K562 (cell line): ENCODE data around the gene SLC38A1. TPM values are rescaled to one million over a fixed set of nuclear protein-coding genes. Genes with fewer than 3 reads are reported as not detected.

ENCODE experiments used
- ATAC-seq: fragments of 200-7000 bp; cut with Tn5 transposase; 3 replicates; pipeline ENCODE4 v1.9.1; 2020; ENCODE audit warnings: moderate library complexity
- BruUV-seq: library from RNA; stranded (reverse); fragments of 400-500 nt; replicated peaks from 2 replicates; lab custom pipeline; 2021; lab: Mats Ljungman, UMichigan
- CTCF ChIA-PET: fragments of 300-600 bp; formaldehyde crosslinking; extraction: SDS; loops from one replicate; lab custom pipeline; 2021; ENCODE audit warnings: low intra/inter-chr PET ratio; lab: Yijun Ruan, JAX
- POLR2A ChIA-PET: fragments of 300-600, 350-650 bp; sonication (Branson Sonifier 250); formaldehyde crosslinking; extraction: SDS; loops from one replicate; lab custom pipeline; 2021; ENCODE audit warnings: antibody characterized with exemption, inconsistent platforms; lab: Yijun Ruan, JAX
- DNase-seq, 4 experiments: peaks; one replicate each; pipeline versions ENCODE4 v3.0.0 to v3.0.0-alpha.2; 2011 to 2018; ENCODE audit warnings: low spot score in 3 of 4, mixed read lengths in 3 of 4; ENCODE audit errors: extremely low read depth in 1 of 4
- FAIRE-seq: peaks from 2 replicates; lab custom pipeline; 2011; peaks lifted over from hg19 to GRCh38; lab: Jason Lieb, UNC
- H2AFZ ChIP-seq: 2 replicates; pipeline ENCODE4 v1.6.0; 2011; ENCODE audit warnings: low read depth, low read length, control low read depth, inconsistent platforms
- H3K27ac ChIP-seq: fragments of 200-600 bp; 3 replicates; pipeline ENCODE4 v1.8.0; 2011; ENCODE audit warnings: low read depth, mild to moderate bottlenecking, control low read depth, inconsistent platforms, low read length, moderate library complexity, mixed read lengths; ENCODE audit errors: extremely low read depth
- H3K27me3 ChIP-seq, 2 experiments: fragments of 300-600 bp in 1 of 2; 2 replicates in 1 of 2; 3 replicates in 1 of 2; pipeline versions ENCODE4 v1.6.0 to v1.8.0; 2011; ENCODE audit warnings: inconsistent platforms in 2 of 2, low read length in 2 of 2, mild to moderate bottlenecking in 1 of 2, mixed read lengths in 1 of 2, moderate library complexity in 1 of 2; ENCODE audit not compliant: control insufficient read depth in 2 of 2, insufficient read depth in 2 of 2
- H3K36me3 ChIP-seq: fragments of 300-600 bp; 3 replicates; pipeline ENCODE4 v1.8.0; 2011; ENCODE audit warnings: mild to moderate bottlenecking, low read length, inconsistent platforms; ENCODE audit not compliant: control insufficient read depth, insufficient read depth
- H3K4me1 ChIP-seq, 2 experiments: fragments of 200-600 bp in 1 of 2; replicated peaks in 1 of 2; 2 replicates in 1 of 2; 3 replicates in 1 of 2; pipeline versions ENCODE4 v1.5.1 to v1.8.0; 2011; ENCODE audit warnings: inconsistent platforms in 2 of 2, low read length in 2 of 2, mild to moderate bottlenecking in 1 of 2, mixed read lengths in 1 of 2, moderate library complexity in 1 of 2; ENCODE audit not compliant: control insufficient read depth in 2 of 2, insufficient read depth in 2 of 2
- H3K4me2 ChIP-seq: 2 replicates; pipeline ENCODE4 v1.6.1; 2011; ENCODE audit warnings: low read length, control low read depth, inconsistent platforms, mixed read lengths; ENCODE audit not compliant: insufficient read depth
- H3K4me3 ChIP-seq: fragments of 200-600 bp; sonication (generic), shearing (Covaris generic); 2 replicates; pipeline ENCODE4 v1.5.1; 2016; ENCODE audit warnings: control low read depth, inconsistent platforms
- H3K79me2 ChIP-seq: fragments of 200-600 bp; 3 replicates; pipeline ENCODE4 v1.8.0; 2011; ENCODE audit warnings: low read length, inconsistent platforms; ENCODE audit not compliant: control insufficient read depth, insufficient read depth
- H3K9ac ChIP-seq, 2 experiments: 2 replicates each; pipeline versions ENCODE4 v1.6.0 to v1.6.1; 2011; ENCODE audit warnings: low read depth in 2 of 2, low read length in 2 of 2, control low read depth in 1 of 2, inconsistent platforms in 1 of 2, mild to moderate bottlenecking in 1 of 2, mixed read lengths in 1 of 2; ENCODE audit not compliant: insufficient read depth in 1 of 2
- H3K9me1 ChIP-seq: one replicate; pipeline ENCODE4 v1.6.0; 2011; ENCODE audit warnings: inconsistent platforms, mild to moderate bottlenecking, low read length, moderate library complexity; ENCODE audit not compliant: control insufficient read depth, insufficient read depth
- H3K9me3 ChIP-seq: replicated peaks from 2 replicates; pipeline ENCODE4 v1.5.1; 2011; ENCODE audit warnings: low read depth, low read length, inconsistent platforms; ENCODE audit not compliant: control insufficient read depth, insufficient read depth
- H4K20me1 ChIP-seq: replicated peaks from 2 replicates; pipeline ENCODE4 v1.6.1; 2011; ENCODE audit warnings: low read length, inconsistent platforms, mixed read lengths; ENCODE audit not compliant: control insufficient read depth, insufficient read depth
- CHD4 ChIP-seq: fragments of 200-600 bp; sonication (generic); IDR thresholded peaks from 3 replicates; pipeline ENCODE4 v1.6.1; 2012; ENCODE audit warnings: low read depth, mild to moderate bottlenecking, mixed read lengths, low read length, inconsistent platforms; ENCODE audit not compliant: insufficient read depth, insufficient replicate concordance, poor library complexity, severe bottlenecking
- EZH2 ChIP-seq: IDR thresholded peaks from 2 replicates; pipeline ENCODE4 v1.6.1; 2012; ENCODE audit warnings: low read depth, mild to moderate bottlenecking, inconsistent platforms, low read length, borderline replicate concordance
- MYBL2 ChIP-seq, 2 experiments: fragments of 450-650 bp in 1 of 2; sonication (generic) in 1 of 2; formaldehyde crosslinking in 1 of 2; IDR thresholded peaks; 2 replicates each; pipeline versions ENCODE4 v1.6.1 to v1.8.1; 2017 to 2022; ENCODE audit warnings: borderline replicate concordance in 1 of 2, inconsistent platforms in 1 of 2, low read depth in 1 of 2, mild to moderate bottlenecking in 1 of 2, missing genetic modification reagents in 1 of 2, moderate library complexity in 1 of 2
- NFYB ChIP-seq: IDR thresholded peaks from 2 replicates; pipeline ENCODE4 v1.6.1; 2011; ENCODE audit warnings: mild to moderate bottlenecking, moderate library complexity; ENCODE audit not compliant: insufficient read length; ENCODE audit errors: extremely low read depth
- ZNF121 ChIP-seq: sonication (generic); formaldehyde crosslinking; conservative IDR thresholded peaks from 2 replicates; pipeline ENCODE4 v1.8.0; 2022; ENCODE audit warnings: missing genetic modification reagents
- ZNF143 ChIP-seq: sonication (generic); formaldehyde crosslinking; IDR thresholded peaks from 2 replicates; pipeline ENCODE4 v1.9.0; 2022; ENCODE audit warnings: mild to moderate bottlenecking, missing genetic modification reagents
- WGBS: fragments of 100-300 bp; shearing (Covaris generic); methylation state at CpG from one replicate; pipeline ENCODE4 v1.1.6; 2016; ENCODE audit warnings: low coverage, mixed read lengths; ENCODE audit not compliant: insufficient coverage; ENCODE audit errors: missing lambda C conversion rate; 5-methylcytosine and 5-hydroxymethylcytosine counted together
- in situ Hi-C: fragments of 300-500 bp; cut with MboI; formaldehyde crosslinking; loops from 4 replicates; pipeline ENCODE4 v1.15.0; 2018; ENCODE audit warnings: inconsistent platforms, mixed read lengths
- intact Hi-C: fragments of 100-400 bp; cut with micrococcal nuclease; formaldehyde crosslinking; loops from 2 replicates; pipeline ENCODE4 v1.14.2; 2022
- polyA plus RNA-seq, 8 experiments: library from polyadenylated mRNA; depleted of rRNA in 4 of 8; stranded (reverse) in 5 of 8; unstranded in 3 of 8; fragments of >200 nt; fragmentation: Nextera tagmentation in 2 of 8; fragmentation: Illumina TruSeq in 1 of 8; extraction: Ambion mirVana in 2 of 8; extraction: Trizol in 1 of 8; gene quantifications; 2 replicates each; pipeline versions ENCODE4 v1.2.1 to v1.2.3, GENCODE V29; 2011 to 2014; ENCODE audit warnings: inconsistent platforms in 1 of 8, missing spikeins in 1 of 8
- total RNA-seq, 7 experiments: library from RNA; depleted of rRNA in 6 of 7; stranded (reverse); fragments of >200 nt in 6 of 7; fragmentation: Illumina TruSeq in 2 of 7; extraction: Trizol in 2 of 7; gene quantifications; 2 replicates each; pipeline versions ENCODE4 v1.2.1 to v1.2.3, GENCODE V29; 2011 to 2021; ENCODE audit warnings: low replicate concordance in 1 of 7

The SLC38A1 gene
- total and polyA plus RNA-seq, 9 of the 15 experiments (the other 6 are each of a cell fraction or from before 2014, with no cell fraction given) = 51.9 to 112 (median 75.0) TPM

DNA sequence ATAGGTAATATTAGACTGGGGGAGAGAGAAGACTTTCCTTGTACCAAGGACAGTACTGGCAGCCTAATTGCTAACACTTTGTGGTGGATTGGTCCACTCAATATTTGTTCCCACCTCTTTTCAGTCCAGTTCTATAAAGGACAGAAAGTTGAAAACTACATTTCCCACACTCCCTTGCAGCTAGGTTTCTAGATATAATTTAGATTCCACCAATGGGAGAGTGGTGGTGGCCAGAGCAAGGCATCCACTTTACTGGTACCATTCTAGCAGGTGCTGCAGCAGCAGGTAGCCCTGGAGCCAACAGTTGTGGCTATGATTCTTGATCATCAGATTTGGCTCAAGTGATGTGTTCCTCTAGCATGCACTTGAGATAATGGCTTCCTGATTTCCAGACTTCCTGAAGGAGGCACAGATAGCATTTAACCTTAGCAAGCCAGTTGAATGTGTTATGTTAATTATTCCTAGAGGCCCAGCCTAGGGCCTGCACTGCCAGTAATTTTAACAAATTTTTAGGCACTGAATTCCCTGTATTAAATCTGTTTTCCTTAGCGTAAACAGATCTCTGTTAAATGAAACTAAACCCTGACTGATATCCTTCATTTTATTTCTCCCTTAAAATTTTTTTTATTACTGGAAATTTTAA is 24.4 kb downstream of the SLC38A1 start (continued):
- TF ChIP-seq CHD4 (no peak), NFYB (peak; percentile 15), EZH2 (no peak), ZNF143 (peak; percentile 60)

DNA sequence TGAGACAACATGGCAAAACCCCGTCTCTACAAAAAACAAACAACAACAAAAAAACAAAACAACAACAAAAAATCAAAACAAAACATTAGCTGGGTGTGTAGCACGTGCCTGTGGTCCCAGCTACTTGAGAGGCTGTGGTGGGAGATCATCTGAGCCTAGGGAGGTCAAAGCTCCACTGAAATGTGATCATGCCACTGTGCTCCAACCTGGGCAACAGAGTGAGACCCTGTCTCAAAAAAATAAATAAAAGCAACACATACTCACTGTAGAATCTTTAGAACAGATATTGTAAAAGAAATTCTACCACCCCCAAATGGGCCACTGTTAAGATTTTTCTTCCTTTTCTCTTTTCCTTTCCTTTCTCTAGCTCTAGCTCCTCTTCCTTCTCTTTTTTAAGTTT is 26.3 kb downstream of the SLC38A1 start:
- H4K20me1 ChIP-seq = no peaks in the 10 kb centered on the region
- no peaks in the 10 kb centered on the region for H3K9me1 ChIP-seq
- ChIA-PET CTCF (no interaction called here), POLR2A (interaction anchor here (0.6 to 1.4 kb wide), 4 partner anchors 9 to 278 kb away, joined by 3 read pairs; no protein-coding TSS in a partner anchor)
- FAIRE-seq (no peak), DNase-seq (no peak), ATAC-seq (no peak)
- no TSS peak for BruUV-seq
- H3K4me3 ChIP-seq = no peak overlapping the region
- no peak overlapping the region for H3K9ac ChIP-seq
- H3K4me1 ChIP-seq = no peaks in the 10 kb centered on the region
- H3K36me3 ChIP-seq = peaks cover 76% of the 10 kb centered on the region
- H3K27me3 ChIP-seq = no peaks in the 10 kb centered on the region
- TF ChIP-seq ZNF121 (CRISPR knock-in tag) = peak; percentile 64
- no peak for TF ChIP-seq MYBL2 (IDR thresholded peaks at IDR 0.05; ENCODE audit: low read depth)
- no peak for TF ChIP-seq MYBL2 (CRISPR knock-in tag; IDR thresholded peaks at IDR 0.05; ENCODE audit: borderline replicate concordance)
- WGBS = 74% methylated on average over 2 of the region's 2 CpGs
- intact Hi-C loops = no loop called here
- no peaks in the 10 kb centered on the region; the same call in 1 of the 2 replicates for H3K9me3 ChIP-seq
- in situ Hi-C loops = no loop called here
- H3K27ac ChIP-seq = no peak overlapping the region
- H3K79me2 ChIP-seq = peaks cover 80% of the 10 kb centered on the region
- H2AFZ ChIP-seq = no peak overlapping the region
- no peak overlapping the region for H3K4me2 ChIP-seq
